ENCODE data around the gene PEF1.

PEF1 gene

GRCh38 chr1:31653717-31654473 is 9.2 kb upstream of the PEF1 start:
- no peak for DNase-seq (ENCODE audit: low read depth)

GRCh38 chr1:31652891-31653499 is 8.3 kb upstream of the PEF1 start:
- no peak for DNase-seq (ENCODE audit: low read depth)

- no peak for DNase-seq (ENCODE audit: low read depth)
These were observed 7.1 kb upstream of the PEF1 start for GRCh38 chr1:31651766-31652165.

GRCh38 chr1:31651089-31651420 is 6.4 kb upstream of the PEF1 start:
- DNase-seq (ENCODE audit: low read depth) = no peak

GRCh38 chr1:31650161-31651088 is 5.7 kb upstream of the PEF1 start:
- DNase-seq (ENCODE audit: low read depth) = no peak

- DNase-seq (ENCODE audit: low read depth) = no peak
These were observed 4.1 kb upstream of the PEF1 start for GRCh38 chr1:31648641-31649357.

- no peak for DNase-seq (ENCODE audit: low read depth)
These were observed 3.5 kb upstream of the PEF1 start for GRCh38 chr1:31648190-31648589.

GRCh38 chr1:31647106-31647505 is 2.4 kb upstream of the PEF1 start:
- no peak for DNase-seq (ENCODE audit: low read depth)

GRCh38 chr1:31646259-31646960 is 1.7 kb upstream of the PEF1 start:
- DNase-seq (ENCODE audit: low read depth) = no peak

GRCh38 chr1:31645274-31645568 is 545 bp upstream of the PEF1 start:
- no peak for DNase-seq (ENCODE audit: low read depth)

GRCh38 chr1:31643976-31644559 is 608 bp downstream of the PEF1 start:
- no peak for DNase-seq (ENCODE audit: low read depth)

- DNase-seq (ENCODE audit: low read depth) = no peak
These were observed 1.8 kb downstream of the PEF1 start for GRCh38 chr1:31642897-31643296.

- no peak for DNase-seq (ENCODE audit: low read depth)
These were observed 2.3 kb downstream of the PEF1 start for GRCh38 chr1:31642366-31642765.

GRCh38 chr1:31640964-31641363 is 3.7 kb downstream of the PEF1 start:
- DNase-seq (ENCODE audit: low read depth) = no peak

GRCh38 chr1:31640179-31640578 is 4.5 kb downstream of the PEF1 start:
- DNase-seq (ENCODE audit: low read depth) = no peak

GRCh38 chr1:31639543-31639942 is 5.1 kb downstream of the PEF1 start:
- no peak for DNase-seq (ENCODE audit: low read depth)

GRCh38 chr1:31637915-31638673 is 6.6 kb downstream of the PEF1 start:
- no peak for DNase-seq (ENCODE audit: low read depth)

GRCh38 chr1:31633117-31633516 is 11.6 kb downstream of the PEF1 start:
- DNase-seq (ENCODE audit: low read depth) = peak; percentile 7

- no peak for DNase-seq (ENCODE audit: low read depth)
These were observed 12.0 kb downstream of the PEF1 start for GRCh38 chr1:31632649-31633048.

- no peak for DNase-seq (ENCODE audit: low read depth)
These were observed 15.6 kb downstream of the PEF1 start for GRCh38 chr1:31628931-31629556.
